Sigmoid colon (tissue), 4 donors: ENCODE results near the gene LARGE2.

Source experiments
- EP300 ChIP-seq, 4 donors: sonication (generic); formaldehyde crosslinking; IDR thresholded peaks; one replicate each; pipeline ENCODE4 v1.6.1; 2017; ENCODE audit warnings: antibody characterized with exemption in 4 of 4
- POLR2A ChIP-seq, 2 donors: fragments of 450-650 bp; IDR thresholded peaks; one replicate each; pipeline ENCODE4 v1.6.1; 2016; ENCODE audit warnings: antibody characterized with exemption in 2 of 2, mild to moderate bottlenecking in 2 of 2, moderate library complexity in 2 of 2
- POLR2AphosphoS5 ChIP-seq, 4 donors: sonication (generic); formaldehyde crosslinking; IDR thresholded peaks; one replicate each; pipeline ENCODE4 v1.6.1; 2017; ENCODE audit warnings: antibody characterized with exemption in 4 of 4
- TF ChIP-seq, protein P1 (sequence below), 4 experiments: fragments of 450-650 bp in 3 of 4; fragments of 200-600 bp in 1 of 4; IDR thresholded peaks; one replicate each; pipeline ENCODE4 v1.5.1; 2016 to 2019; ENCODE audit warnings: antibody characterized with exemption in 4 of 4, mild to moderate bottlenecking in 3 of 4, moderate library complexity in 2 of 4

DNA sequence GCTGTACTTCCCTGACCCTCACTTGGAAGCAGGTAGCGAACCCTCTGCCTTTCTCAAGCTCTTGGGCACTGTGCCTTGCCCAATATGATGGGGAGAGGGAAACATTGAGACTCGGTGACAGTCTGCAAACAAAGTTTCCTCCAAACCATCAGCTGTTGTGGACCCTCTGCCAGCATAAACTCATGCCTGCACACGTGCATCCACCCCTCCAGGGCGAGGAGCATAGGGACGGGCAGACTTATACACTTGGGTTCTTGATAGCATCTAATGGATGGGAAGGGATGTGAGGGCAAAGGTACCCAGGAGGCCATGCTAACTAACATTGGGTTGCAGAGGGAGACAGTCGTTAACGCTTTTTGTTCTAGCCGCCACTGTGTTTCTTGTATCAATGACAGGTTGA is 45.2 kb upstream of the LARGE2 start:
- TF ChIP-seq POLR2AphosphoS5 (IDR thresholded peaks at IDR 0.05) (no peak), POLR2A (IDR thresholded peaks at IDR 0.05) (no peak), EP300 (IDR thresholded peaks at IDR 0.05) (no peak)
- TF ChIP-seq, protein P1, sequence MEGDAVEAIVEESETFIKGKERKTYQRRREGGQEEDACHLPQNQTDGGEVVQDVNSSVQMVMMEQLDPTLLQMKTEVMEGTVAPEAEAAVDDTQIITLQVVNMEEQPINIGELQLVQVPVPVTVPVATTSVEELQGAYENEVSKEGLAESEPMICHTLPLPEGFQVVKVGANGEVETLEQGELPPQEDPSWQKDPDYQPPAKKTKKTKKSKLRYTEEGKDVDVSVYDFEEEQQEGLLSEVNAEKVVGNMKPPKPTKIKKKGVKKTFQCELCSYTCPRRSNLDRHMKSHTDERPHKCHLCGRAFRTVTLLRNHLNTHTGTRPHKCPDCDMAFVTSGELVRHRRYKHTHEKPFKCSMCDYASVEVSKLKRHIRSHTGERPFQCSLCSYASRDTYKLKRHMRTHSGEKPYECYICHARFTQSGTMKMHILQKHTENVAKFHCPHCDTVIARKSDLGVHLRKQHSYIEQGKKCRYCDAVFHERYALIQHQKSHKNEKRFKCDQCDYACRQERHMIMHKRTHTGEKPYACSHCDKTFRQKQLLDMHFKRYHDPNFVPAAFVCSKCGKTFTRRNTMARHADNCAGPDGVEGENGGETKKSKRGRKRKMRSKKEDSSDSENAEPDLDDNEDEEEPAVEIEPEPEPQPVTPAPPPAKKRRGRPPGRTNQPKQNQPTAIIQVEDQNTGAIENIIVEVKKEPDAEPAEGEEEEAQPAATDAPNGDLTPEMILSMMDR (IDR thresholded peaks at IDR 0.05), result no peak
